ENCODE data around the gene ABCB9.

DNA sequence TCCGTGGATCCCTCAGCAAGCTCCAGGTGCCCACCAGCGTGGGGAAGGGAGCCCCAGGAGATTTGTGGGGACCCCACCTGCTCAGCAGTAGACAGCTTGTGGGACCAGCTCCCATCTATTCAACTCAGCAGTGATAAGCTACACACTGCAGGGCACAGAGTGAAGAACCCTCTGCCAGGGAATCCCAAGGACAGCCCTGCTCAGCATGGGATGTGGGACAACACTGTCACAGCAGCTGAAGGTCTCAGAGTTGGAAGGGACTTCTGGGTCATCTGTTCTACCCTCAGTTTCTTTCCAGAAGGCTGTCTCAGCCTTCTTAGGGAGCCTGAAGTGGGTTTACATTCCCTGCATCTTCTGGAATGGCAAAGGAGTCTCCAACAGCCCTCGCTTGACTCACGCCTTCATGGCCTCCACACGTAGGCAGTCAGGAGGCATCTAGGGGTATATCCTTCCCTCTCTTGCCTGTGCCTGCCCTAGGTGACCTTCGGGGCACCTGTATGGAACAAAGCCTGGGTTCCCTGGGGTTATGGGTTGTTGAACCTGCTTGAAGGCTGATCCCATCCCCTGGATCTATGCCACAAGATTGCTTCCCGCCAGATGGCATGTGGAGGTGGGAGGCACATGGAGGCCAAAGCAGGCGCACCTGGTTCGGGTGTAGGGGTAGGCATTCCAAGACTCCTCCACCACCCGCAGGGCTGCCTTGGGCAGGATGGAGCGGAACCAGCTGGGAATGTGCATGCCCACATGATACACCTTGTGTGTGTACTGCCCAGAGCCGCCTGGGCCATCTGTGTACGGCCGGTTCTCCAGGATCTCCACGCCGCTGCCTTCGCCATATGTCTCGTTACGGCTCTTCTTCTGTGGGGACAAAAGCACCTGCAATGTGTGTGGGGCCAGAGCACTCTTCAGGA, 47.2 kb upstream of the ABCB9 start:
- TF ChIP-seq, protein P1, sequence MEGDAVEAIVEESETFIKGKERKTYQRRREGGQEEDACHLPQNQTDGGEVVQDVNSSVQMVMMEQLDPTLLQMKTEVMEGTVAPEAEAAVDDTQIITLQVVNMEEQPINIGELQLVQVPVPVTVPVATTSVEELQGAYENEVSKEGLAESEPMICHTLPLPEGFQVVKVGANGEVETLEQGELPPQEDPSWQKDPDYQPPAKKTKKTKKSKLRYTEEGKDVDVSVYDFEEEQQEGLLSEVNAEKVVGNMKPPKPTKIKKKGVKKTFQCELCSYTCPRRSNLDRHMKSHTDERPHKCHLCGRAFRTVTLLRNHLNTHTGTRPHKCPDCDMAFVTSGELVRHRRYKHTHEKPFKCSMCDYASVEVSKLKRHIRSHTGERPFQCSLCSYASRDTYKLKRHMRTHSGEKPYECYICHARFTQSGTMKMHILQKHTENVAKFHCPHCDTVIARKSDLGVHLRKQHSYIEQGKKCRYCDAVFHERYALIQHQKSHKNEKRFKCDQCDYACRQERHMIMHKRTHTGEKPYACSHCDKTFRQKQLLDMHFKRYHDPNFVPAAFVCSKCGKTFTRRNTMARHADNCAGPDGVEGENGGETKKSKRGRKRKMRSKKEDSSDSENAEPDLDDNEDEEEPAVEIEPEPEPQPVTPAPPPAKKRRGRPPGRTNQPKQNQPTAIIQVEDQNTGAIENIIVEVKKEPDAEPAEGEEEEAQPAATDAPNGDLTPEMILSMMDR (conservative IDR thresholded peaks at IDR 0.05), result no peak
- TF ChIP-seq ZFX (IDR thresholded peaks at IDR 0.05), result no peak

All from C4-2B (cell line).